ENCODE measurements around the gene USP9X.
"Not testable (repeated sequence)": the region's sequence is repeated elsewhere in the genome, so short reads cannot be mapped to it uniquely, and the experiment has no call there.

USP9X gene

DNA sequence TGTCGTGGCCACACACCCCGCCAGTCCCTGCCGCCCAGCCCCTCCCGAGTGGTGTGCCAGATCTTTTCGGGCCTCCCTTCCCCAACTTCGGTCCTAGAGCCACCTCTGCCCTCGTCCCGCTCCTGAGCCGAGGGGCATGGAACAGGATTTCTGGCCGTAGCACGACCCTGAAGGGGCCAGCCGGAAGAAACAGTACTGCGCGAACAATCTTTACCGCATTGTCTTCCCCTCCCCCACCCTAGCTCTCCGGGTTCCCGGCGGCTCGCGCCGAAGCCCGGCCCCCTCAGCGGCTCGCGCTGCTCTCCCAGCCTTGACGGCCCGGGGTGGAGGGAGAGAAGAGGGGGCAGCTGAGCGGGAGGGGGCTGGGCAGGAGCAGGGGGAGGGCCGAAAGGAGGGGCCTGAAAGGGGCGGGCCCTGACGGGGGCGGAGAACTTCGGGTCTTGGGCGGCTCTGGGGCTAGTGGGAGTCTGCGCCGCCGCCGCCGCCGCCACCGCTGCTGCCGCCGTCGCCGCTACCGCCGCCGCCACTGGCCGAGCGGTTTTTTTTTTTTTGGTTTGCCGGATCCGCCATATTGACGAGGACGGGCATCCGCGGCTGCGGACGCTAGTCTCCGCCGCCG lies at the start of gene USP9X:
Gene USP9X, plus strand, starts transcription at position 553 of the 619 bp plus-strand sequence. CDS start 38,184 bp downstream, outside the sequence.
- peak; percentile 68 to 89 for DNase-seq (ENCODE audit: low read depth in 2 of 2, low spot score in 1 of 2)

DNA sequence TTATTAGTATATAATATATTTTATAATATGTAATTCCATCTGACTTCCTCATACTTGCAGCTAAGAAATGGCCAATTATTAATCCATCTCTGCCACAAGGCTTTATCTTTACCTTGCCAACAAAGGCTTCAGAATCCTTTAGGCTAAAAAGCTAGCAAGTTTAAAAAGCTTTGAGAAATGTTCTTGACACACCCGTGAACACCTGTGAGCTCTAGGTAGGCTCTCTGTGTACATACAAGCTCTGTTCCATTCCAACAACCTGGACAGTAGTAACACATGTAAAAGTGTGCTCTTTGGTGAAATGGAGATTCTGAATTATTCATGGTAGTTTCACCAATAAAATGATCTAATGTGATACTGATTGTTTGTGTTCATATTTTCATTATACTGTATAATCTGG lies 49.7 kb upstream of the USP9X start:
- no peak for DNase-seq (ENCODE audit: low read depth in 2 of 2, low spot score in 1 of 2)

DNA sequence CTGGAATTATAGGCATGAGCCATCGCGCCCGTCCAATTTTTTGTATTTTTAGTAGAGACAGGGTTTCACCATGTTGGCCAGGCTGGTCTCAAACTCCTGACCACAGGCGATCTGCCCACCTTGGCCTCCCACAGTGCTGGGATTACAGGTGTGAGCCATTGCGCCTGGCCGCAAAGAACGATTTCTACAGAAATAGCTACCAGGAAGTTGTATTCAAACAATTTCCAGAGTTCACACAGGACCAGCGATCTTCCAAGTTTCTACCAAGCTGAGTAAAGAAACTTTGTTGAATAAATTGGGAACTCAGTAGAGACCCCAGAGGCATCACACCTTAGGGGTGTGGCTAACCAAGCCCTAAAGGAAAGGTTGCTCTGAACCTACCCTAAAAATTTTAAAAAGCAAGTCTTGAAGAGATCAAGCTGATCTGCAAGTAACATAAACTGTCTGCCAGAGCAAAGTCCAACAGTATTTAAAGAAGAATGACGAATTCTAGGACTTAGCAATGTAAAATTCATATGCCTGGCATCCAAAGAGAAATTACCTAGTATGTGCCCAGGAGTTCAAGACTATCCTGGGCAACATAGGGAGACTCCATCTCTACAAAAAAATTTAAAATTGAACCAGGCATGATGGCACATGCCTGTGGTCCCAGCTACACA lies 48.4 kb upstream of the USP9X start:
- DNase-seq (ENCODE audit: low read depth in 2 of 2, low spot score in 1 of 2) = no peak

- DNase-seq (ENCODE audit: low read depth in 2 of 2, low spot score in 1 of 2) = no peak
Measured at GRCh38 chrX:41043196-41043595, 42.0 kb upstream of the USP9X start.

DNA sequence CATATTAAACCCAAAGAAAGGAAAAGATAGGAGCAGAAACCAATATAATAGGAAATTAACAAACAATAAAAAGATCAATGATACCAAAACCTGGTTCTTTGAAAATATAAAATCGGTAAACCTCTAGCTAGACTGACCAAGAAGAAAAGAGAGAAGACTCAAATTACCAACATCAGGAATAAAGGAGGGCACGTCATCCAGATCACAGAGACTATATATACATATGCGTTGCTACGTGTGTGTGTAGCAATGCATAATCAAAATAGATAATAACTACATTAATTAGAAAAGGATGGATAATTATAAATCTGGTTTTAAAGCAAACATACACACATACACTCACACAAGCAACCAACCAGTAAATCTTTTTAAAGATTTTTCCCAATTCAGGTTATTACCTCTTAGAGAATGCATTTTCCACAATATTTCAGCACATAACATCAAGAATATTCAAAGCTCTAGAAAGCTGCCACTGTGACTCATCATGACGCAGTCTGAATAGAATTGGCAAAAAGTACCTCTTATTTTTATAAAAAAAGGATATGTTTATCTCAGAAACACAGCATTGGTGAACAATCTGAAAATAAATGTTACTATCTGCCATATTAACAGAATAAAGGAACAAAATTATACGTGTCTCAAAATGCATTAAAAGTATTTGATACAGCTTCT lies 41.4 kb upstream of the USP9X start:
- DNase-seq (ENCODE audit: low read depth in 2 of 2, low spot score in 1 of 2) = no peak

GRCh38 chrX:41045960-41046567 lies 39.2 kb upstream of the USP9X start:
- DNase-seq (ENCODE audit: low read depth in 2 of 2, low spot score in 1 of 2) = no peak

- no peak for DNase-seq (ENCODE audit: low read depth in 2 of 2, low spot score in 1 of 2)
Measured at GRCh38 chrX:41047878-41048534, 37.2 kb upstream of the USP9X start.

- no peak for DNase-seq (ENCODE audit: low read depth in 2 of 2, low spot score in 1 of 2)
Measured at GRCh38 chrX:41050359-41050758, 34.9 kb upstream of the USP9X start.

- no peak for DNase-seq (ENCODE audit: low read depth in 2 of 2, low spot score in 1 of 2)
Measured at GRCh38 chrX:41051288-41051687, 34.0 kb upstream of the USP9X start.

DNA sequence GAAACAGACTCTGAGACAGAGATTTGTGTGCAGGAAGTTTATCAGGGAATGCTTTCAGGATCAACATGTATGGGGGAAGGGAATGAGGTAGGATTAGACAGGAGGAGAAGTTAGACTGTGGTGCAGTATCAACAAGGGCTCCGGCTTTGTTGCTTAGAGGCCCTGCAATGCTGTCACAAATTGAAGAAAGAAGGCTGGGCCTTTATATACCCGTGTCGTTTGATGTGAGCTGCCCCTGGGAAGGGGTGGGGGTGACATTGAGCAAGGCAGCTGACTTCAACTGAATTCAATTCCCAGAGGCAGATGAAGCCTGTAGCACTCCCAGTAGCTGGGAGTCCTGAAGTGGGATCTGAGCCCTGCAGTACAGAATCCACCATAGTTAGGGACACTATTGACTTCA lies 29.5 kb upstream of the USP9X start:
- DNase-seq (ENCODE audit: low read depth in 2 of 2, low spot score in 1 of 2) = no peak

- DNase-seq (ENCODE audit: low read depth in 2 of 2, low spot score in 1 of 2) = not testable (repeated sequence)
Measured at GRCh38 chrX:41063276-41063675, 22.0 kb upstream of the USP9X start.

GRCh38 chrX:41064018-41064417 lies 21.2 kb upstream of the USP9X start:
- no peak for DNase-seq (ENCODE audit: low read depth in 2 of 2, low spot score in 1 of 2)

GRCh38 chrX:41066391-41066790 lies 18.9 kb upstream of the USP9X start:
- DNase-seq (ENCODE audit: low read depth in 2 of 2, low spot score in 1 of 2) = no peak

GRCh38 chrX:41066969-41067368 lies 18.3 kb upstream of the USP9X start:
- no peak for DNase-seq (ENCODE audit: low read depth in 2 of 2, low spot score in 1 of 2)

DNA sequence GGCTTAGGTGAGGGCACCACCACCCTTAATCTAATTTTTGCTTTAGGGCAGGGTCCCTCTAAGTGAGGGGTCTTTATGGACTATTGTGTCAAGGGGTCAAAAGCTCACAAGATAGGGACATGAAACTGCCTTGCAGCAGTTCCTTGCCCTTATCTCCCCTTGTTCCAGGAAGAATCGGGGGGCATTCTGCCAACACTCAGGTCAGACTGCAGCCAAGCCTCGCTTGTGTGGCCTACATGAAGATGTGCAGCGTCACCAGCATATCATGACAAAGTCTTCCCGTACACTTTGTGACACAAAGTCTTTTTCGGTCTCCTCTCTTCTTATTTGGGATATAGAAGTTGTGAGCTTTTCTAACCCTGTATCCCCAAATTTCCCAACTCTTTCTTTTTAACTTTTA lies 17.5 kb upstream of the USP9X start:
- no peak for DNase-seq (ENCODE audit: low read depth in 2 of 2, low spot score in 1 of 2)

GRCh38 chrX:41076742-41077141 lies 8.5 kb upstream of the USP9X start:
- no peak for DNase-seq (ENCODE audit: low read depth in 2 of 2, low spot score in 1 of 2)

DNA sequence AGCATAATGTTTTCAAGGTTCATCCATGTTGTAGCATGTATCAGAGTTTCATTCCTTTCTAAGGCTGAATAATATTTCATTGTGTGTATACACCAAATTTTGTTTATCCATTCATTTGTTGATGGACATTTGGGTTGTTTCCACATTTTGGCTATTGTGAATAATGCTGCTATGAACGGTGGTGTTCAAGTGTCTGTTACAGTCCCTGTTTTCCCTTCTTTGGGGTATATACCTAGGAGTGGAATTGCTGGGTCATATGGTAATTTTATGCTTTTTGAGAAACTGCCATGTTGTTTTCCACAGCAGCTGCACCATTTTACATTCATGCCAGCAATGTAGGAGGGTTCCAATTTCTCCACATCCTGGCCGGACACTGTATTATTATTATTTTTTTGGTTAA lies 3.4 kb upstream of the USP9X start:
- no peak for DNase-seq (ENCODE audit: low read depth in 2 of 2, low spot score in 1 of 2)

DNA sequence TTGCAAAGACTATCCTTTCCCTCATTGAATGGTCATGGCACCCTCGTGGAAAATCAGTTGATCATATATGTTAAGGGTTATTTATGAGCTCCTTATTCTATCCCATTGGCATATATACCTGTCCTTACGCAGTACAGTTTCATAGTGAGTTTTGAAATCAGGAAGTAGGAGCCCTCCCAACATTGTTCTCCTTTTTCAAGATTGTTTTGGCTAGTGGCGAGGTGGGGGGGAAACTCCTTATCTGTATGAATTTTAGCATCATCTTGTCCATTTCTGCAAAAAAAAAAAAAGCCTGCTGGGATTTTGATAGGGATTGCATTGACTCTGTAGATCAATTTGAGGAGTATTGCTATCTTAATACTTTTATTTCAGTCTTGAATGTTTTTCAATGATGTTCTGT lies 2.5 kb upstream of the USP9X start:
- DNase-seq (ENCODE audit: low read depth in 2 of 2, low spot score in 1 of 2) = no peak

DNA sequence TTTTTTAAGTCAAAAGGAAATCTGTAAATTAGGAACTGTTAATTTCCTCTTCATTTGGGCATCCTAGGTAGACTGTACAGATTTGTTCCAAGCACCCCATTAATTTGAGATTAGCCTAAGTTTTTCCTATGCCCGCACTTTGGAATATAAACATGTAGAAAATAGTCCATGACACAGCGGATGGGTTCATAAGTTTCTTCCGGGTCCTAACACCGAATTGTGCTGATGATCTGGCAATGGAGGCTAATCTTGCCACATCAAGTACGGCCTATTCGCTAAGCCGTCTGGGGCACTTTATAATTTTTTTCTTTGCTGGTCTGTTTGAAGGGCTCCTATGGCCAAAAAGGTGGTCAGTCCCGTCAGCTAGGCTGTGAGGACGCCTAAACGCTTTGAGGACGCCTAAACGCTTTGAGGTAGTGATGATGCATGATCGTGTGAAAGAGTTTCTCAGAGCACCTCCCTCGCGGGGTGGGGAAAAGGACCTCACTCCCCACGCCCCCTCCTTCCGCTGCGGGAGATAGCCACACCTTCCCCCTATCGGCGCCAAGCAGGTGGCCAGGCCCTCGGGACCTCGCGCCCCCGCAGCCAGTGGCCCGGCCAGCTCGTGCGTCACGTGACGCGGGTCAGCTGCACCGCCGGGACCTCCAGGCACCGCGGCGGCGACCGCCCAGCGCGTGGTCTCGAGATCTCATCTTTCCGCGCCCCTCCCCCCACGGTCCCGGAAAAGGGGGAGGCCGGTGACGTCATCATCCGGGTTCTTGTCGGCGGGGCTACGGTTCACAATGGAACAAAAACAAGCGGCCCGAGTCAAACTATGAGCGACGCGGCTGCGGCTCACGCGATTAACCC lies 977 bp upstream of the USP9X start:
- DNase-seq (ENCODE audit: low read depth in 2 of 2, low spot score in 1 of 2) = peak; percentile 87 to 95

GRCh38 chrX:41085512-41085877 lies 250 bp downstream of the USP9X start:
- peak; percentile 14 to 47 for DNase-seq (ENCODE audit: low read depth in 2 of 2, low spot score in 1 of 2)
